H9 (cell line): ENCODE data around the gene AIF1L. TPM values are rescaled to one million over a fixed set of nuclear protein-coding genes. Genes with fewer than 3 reads are reported as not detected.

Experiments used
- DNase-seq: peaks from one replicate; pipeline ENCODE4 v3.0.0-alpha.2; 2017
- H2AFZ ChIP-seq: one replicate; pipeline ENCODE4 v1.6.1; 2013; ENCODE audit warnings: mild to moderate bottlenecking, low read length, control low read depth, moderate library complexity
- H2AK5ac ChIP-seq: 2 replicates; pipeline ENCODE4 v1.6.1; 2013; ENCODE audit warnings: low read length, control low read depth, mixed read lengths; ENCODE audit not compliant: insufficient read length
- H2BK120ac ChIP-seq: one replicate; pipeline ENCODE4 v1.6.1; 2013; ENCODE audit warnings: low read depth, mild to moderate bottlenecking, low read length, control low read depth, inconsistent platforms; ENCODE audit not compliant: poor library complexity, severe bottlenecking
- H2BK12ac ChIP-seq: 2 replicates; pipeline ENCODE4 v1.6.1; 2013; ENCODE audit warnings: low read length, control low read depth, mixed read lengths, low read depth; ENCODE audit not compliant: insufficient read length
- H2BK15ac ChIP-seq: 2 replicates; pipeline ENCODE4 v1.6.1; 2013; ENCODE audit warnings: low read depth, low read length, control low read depth
- H2BK20ac ChIP-seq: one replicate; pipeline ENCODE4 v1.6.1; 2013; ENCODE audit warnings: low read depth, mild to moderate bottlenecking, low read length, control low read depth, inconsistent platforms; ENCODE audit not compliant: poor library complexity, severe bottlenecking
- H2BK5ac ChIP-seq: 2 replicates; pipeline ENCODE4 v1.6.1; 2013; ENCODE audit warnings: low read length, control low read depth, mixed read lengths; ENCODE audit not compliant: insufficient read length
- H3K14ac ChIP-seq: 2 replicates; pipeline ENCODE4 v1.6.1; 2013; ENCODE audit warnings: low read length, control low read depth; ENCODE audit not compliant: insufficient read depth
- H3K18ac ChIP-seq: 2 replicates; pipeline ENCODE4 v1.6.1; 2013; ENCODE audit warnings: low read depth, mild to moderate bottlenecking, mixed read lengths, low read length, control low read depth; ENCODE audit not compliant: insufficient read length
- H3K23ac ChIP-seq: 2 replicates; pipeline ENCODE4 v1.6.1; 2013; ENCODE audit warnings: low read length, control low read depth, mixed read lengths, low read depth; ENCODE audit not compliant: insufficient read length
- H3K23me2 ChIP-seq: 2 replicates; pipeline ENCODE4 v1.6.1; 2013; ENCODE audit warnings: low read depth, mild to moderate bottlenecking, mixed read lengths, low read length, control low read depth; ENCODE audit not compliant: insufficient read length, poor library complexity, severe bottlenecking
- H3K27ac ChIP-seq: 2 replicates; pipeline ENCODE4 v1.5.1; 2013; ENCODE audit warnings: low read length, control low read depth, mixed read lengths, low read depth; ENCODE audit not compliant: insufficient read length
- H3K27me3 ChIP-seq: 2 replicates; pipeline ENCODE4 v1.6.1; 2013; ENCODE audit warnings: low read length, control low read depth, inconsistent platforms; ENCODE audit not compliant: insufficient read depth
- H3K4ac ChIP-seq: 2 replicates; pipeline ENCODE4 v1.6.1; 2013; ENCODE audit warnings: low read depth, mild to moderate bottlenecking, control low read depth, inconsistent platforms, low read length, moderate library complexity
- H3K4me1 ChIP-seq: 2 replicates; pipeline ENCODE4 v1.6.1; 2013; ENCODE audit warnings: low read length, control low read depth, inconsistent platforms; ENCODE audit not compliant: insufficient read depth
- H3K4me2 ChIP-seq: 2 replicates; pipeline ENCODE4 v1.6.1; 2013; ENCODE audit warnings: low read length, control low read depth, mixed read lengths; ENCODE audit not compliant: insufficient read length, insufficient read depth
- H3K56ac ChIP-seq: 2 replicates; pipeline ENCODE4 v1.6.1; 2013; ENCODE audit warnings: low read depth, mild to moderate bottlenecking, mixed read lengths, low read length, control low read depth; ENCODE audit not compliant: insufficient read length
- H3K79me1 ChIP-seq: 2 replicates; pipeline ENCODE4 v1.6.1; 2013; ENCODE audit warnings: low read depth, mild to moderate bottlenecking, moderate library complexity, low read length, control low read depth, inconsistent platforms; ENCODE audit not compliant: insufficient read depth, poor library complexity, severe bottlenecking
- H3K79me2 ChIP-seq: 2 replicates; pipeline ENCODE4 v1.6.1; 2013; ENCODE audit warnings: low read length, control low read depth, inconsistent platforms; ENCODE audit not compliant: insufficient read depth
- H3K9ac ChIP-seq: 2 replicates; pipeline ENCODE4 v1.6.1; 2013; ENCODE audit warnings: low read length, control low read depth, mixed read lengths; ENCODE audit not compliant: insufficient read length; ENCODE audit errors: extremely low read depth
- H3K9me3 ChIP-seq: one replicate; pipeline ENCODE4 v1.6.1; 2013; ENCODE audit warnings: low read depth, low read length, inconsistent platforms; ENCODE audit not compliant: control insufficient read depth
- H3T11ph ChIP-seq: one replicate; pipeline ENCODE4 v1.6.1; 2013; ENCODE audit warnings: mild to moderate bottlenecking, low read length, control low read depth, inconsistent platforms
- H4K20me1 ChIP-seq: one replicate; pipeline ENCODE4 v1.6.1; 2013; ENCODE audit not compliant: control insufficient read depth, insufficient read length, insufficient read depth
- H4K5ac ChIP-seq: 2 replicates; pipeline ENCODE4 v1.6.1; 2013; ENCODE audit warnings: low read depth, mild to moderate bottlenecking, mixed read lengths, low read length, control low read depth; ENCODE audit not compliant: insufficient read length
- H4K8ac ChIP-seq: replicated peaks from 2 replicates; pipeline ENCODE4 v1.6.1; 2013; ENCODE audit warnings: low read length, control low read depth, mixed read lengths, low read depth; ENCODE audit not compliant: insufficient read length
- H4K91ac ChIP-seq: 2 replicates; pipeline ENCODE4 v1.6.1; 2013; ENCODE audit warnings: low read depth, mild to moderate bottlenecking, moderate library complexity, mixed read lengths, low read length, control low read depth; ENCODE audit not compliant: insufficient read length
- H3K27ac Mint-ChIP-seq, 3 experiments: 2 replicates in 2 of 3; 3 replicates in 1 of 3; pipeline ENCODE4 v1.8.0; 2020 to 2021; ENCODE audit warnings: mixed read lengths in 3 of 3, mild to moderate bottlenecking in 1 of 3, moderate library complexity in 1 of 3
- H3K27me3 Mint-ChIP-seq: 2 replicates; pipeline ENCODE4 v1.8.0; 2021; ENCODE audit warnings: low read depth, mild to moderate bottlenecking, moderate library complexity, mixed read lengths
- H3K36me3 Mint-ChIP-seq, 3 experiments: 2 replicates in 2 of 3; 3 replicates in 1 of 3; pipeline ENCODE4 v1.8.0; 2020 to 2021; ENCODE audit warnings: low read depth in 3 of 3, mixed read lengths in 3 of 3; ENCODE audit not compliant: insufficient read depth in 1 of 3
- H3K4me1 Mint-ChIP-seq, 2 experiments: 2 replicates each; pipeline ENCODE4 v1.8.0; 2020; ENCODE audit warnings: mixed read lengths in 2 of 2
- H3K4me3 Mint-ChIP-seq, 2 experiments: 2 replicates in 1 of 2; 3 replicates in 1 of 2; pipeline ENCODE4 v1.8.0; 2020 to 2021; ENCODE audit warnings: mild to moderate bottlenecking in 2 of 2, mixed read lengths in 2 of 2, moderate library complexity in 1 of 2
- H3K9me3 Mint-ChIP-seq, 2 experiments: 2 replicates in 1 of 2; 3 replicates in 1 of 2; pipeline ENCODE4 v1.8.0; 2020; ENCODE audit warnings: mild to moderate bottlenecking in 2 of 2, mixed read lengths in 2 of 2, moderate library complexity in 1 of 2
- CTCF ChIP-seq: fragments of 200-600 bp; sonication (generic); conservative IDR thresholded peaks from 3 replicates; pipeline ENCODE4 v1.8.0; 2021; ENCODE audit warnings: antibody characterized with exemption, mild to moderate bottlenecking
- WGBS: extraction: QIAGEN DNeasy Blood & Tissue Kit; methylation state at CpG from one replicate; pipeline ENCODE4 v1.1.7; 2013; ENCODE audit warnings: missing lambda C conversion rate, low lambda C conversion rate, mixed read lengths; ENCODE audit not compliant: insufficient read length; ENCODE audit errors: extremely low coverage; 5-methylcytosine and 5-hydroxymethylcytosine counted together
- total RNA-seq: library from RNA; stranded (reverse); gene quantifications from 2 replicates; pipeline ENCODE4 v1.2.1, GENCODE V29; 2021

AIF1L gene
- total RNA-seq, 1 experiment from 2014 or later = 122 TPM

- Histone ChIP-seq H4K5ac (no peak overlapping the region), H3K4me1 (no peaks in the 10 kb centered on the region), H3K23me2 (no peaks in the 10 kb centered on the region), H2AFZ (no peak overlapping the region), H3T11ph (no peak overlapping the region), H3K14ac (no peak overlapping the region), H3K4me2 (no peak overlapping the region), H3K9me3 (no peaks in the 10 kb centered on the region), H3K23ac (no peak overlapping the region), H4K91ac (no peak overlapping the region), H4K20me1 (no peaks in the 10 kb centered on the region), H2AK5ac (no peak overlapping the region), H3K4ac (no peak overlapping the region), H3K18ac (no peak overlapping the region), H2BK120ac (no peak overlapping the region), H3K9ac (no peak overlapping the region), H2BK20ac (no peak overlapping the region), H3K27ac (no peak overlapping the region), H2BK12ac (no peak overlapping the region), H3K79me2 (no peaks in the 10 kb centered on the region), H2BK15ac (no peak overlapping the region), H2BK5ac (no peak overlapping the region), H3K79me1 (no peaks in the 10 kb centered on the region), H3K56ac (no peak overlapping the region), H4K8ac (no peak overlapping the region), H3K27me3 (no peaks in the 10 kb centered on the region)
- Mint-ChIP-seq H3K36me3 (peaks cover 28 to 93% (median 74%) of the 10 kb centered on the region in 3 experiments; a peak in 6 of 7 replicates), H3K4me3 (no peak overlapping the region), H3K9me3 (no peaks in the 10 kb centered on the region), H3K4me1 (peaks cover 0 to 11% of the 10 kb centered on the region in 2 experiments; a peak in 2 of 4 replicates), H3K27ac (no peak overlapping the region; a peak in 1 of 7 replicates), H3K27me3 (no peaks in the 10 kb centered on the region)
- no CpG with 5 or more reads among the region's 4 CpGs for WGBS
- DNase-seq = no peak
- no peak for TF ChIP-seq CTCF
Measured at GRCh38 chr9:131140112-131140511, 43.8 kb downstream of the AIF1L start.
